Measurements from ENCODE around the gene MAPKAPK2. TPM values are rescaled to one million over a fixed set of nuclear protein-coding genes. Genes with fewer than 3 reads are reported as not detected.

Gene MAPKAPK2
- total RNA-seq, 1 experiment from 2014 or later: 98.5 TPM

DNA sequence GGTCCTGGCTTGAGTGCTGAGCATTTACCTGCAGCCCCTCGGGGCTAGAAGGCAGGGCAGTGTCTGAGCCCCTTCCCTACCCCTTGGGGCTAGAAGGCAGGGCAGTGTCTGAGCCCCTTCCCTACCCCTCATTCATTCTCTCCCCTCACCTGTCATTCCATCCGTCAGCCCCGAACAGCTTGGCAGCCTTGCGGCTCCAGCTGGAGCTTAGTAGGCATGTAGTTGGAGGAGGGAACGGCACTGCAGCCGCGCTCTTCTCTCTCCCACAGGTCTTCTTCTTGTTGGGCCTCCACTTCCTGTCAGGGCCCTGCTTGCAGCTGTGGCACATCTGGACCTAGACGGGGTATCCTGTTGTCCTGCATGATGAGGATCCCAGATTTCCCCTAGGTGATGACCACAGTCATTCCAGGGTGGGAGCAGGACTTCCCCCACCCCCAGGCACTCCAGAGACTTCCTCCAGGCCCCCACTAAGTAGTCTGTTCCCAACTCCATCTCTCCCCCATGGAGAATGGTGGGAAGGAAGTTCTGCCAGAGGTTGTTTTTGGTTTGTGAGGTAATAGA lies 22.2 kb downstream of the MAPKAPK2 start:
- intact Hi-C loops (cut with micrococcal nuclease): no loop called here
- DNase-seq (no peak), ATAC-seq (no peak)
- Histone ChIP-seq H4K20me1 (ENCODE audit: low read length) (peaks cover 72% of the 10 kb centered on the region), H3K4me1 (ENCODE audit: insufficient read depth, low read length) (peaks cover 32% of the 10 kb centered on the region), H3K27ac (ENCODE audit: low read length) (no peak overlapping the region), H3K4me2 (ENCODE audit: low read length) (no peak overlapping the region), H3K9ac (ENCODE audit: low read length) (no peak overlapping the region), H3K9me2 (replicated peaks; ENCODE audit: low read length) (no peaks in the 10 kb centered on the region), H3K36me3 (ENCODE audit: low read depth, low read length) (no peaks in the 10 kb centered on the region), H3F3A (ENCODE audit: low read length, unreplicated experiment) (no peaks in the 10 kb centered on the region), H3K9me3 (ENCODE audit: low read length) (no peaks in the 10 kb centered on the region), H3K79me2 (ENCODE audit: low read length) (peaks cover 99% of the 10 kb centered on the region), H3K27me3 (ENCODE audit: low read length) (no peaks in the 10 kb centered on the region), H2AFZ (ENCODE audit: low read length) (no peak overlapping the region), H3K4me3 (ENCODE audit: low read length) (no peak overlapping the region)
- CTCF ChIA-PET: no interaction called here
- TF ChIP-seq EZH2 (IDR thresholded peaks at IDR 0.05; ENCODE audit: low read length, unreplicated experiment) (no peak), EZH2phosphoT487 (IDR thresholded peaks at IDR 0.05; ENCODE audit: borderline replicate concordance, low read length) (no peak)
- TF ChIP-seq, protein P1, sequence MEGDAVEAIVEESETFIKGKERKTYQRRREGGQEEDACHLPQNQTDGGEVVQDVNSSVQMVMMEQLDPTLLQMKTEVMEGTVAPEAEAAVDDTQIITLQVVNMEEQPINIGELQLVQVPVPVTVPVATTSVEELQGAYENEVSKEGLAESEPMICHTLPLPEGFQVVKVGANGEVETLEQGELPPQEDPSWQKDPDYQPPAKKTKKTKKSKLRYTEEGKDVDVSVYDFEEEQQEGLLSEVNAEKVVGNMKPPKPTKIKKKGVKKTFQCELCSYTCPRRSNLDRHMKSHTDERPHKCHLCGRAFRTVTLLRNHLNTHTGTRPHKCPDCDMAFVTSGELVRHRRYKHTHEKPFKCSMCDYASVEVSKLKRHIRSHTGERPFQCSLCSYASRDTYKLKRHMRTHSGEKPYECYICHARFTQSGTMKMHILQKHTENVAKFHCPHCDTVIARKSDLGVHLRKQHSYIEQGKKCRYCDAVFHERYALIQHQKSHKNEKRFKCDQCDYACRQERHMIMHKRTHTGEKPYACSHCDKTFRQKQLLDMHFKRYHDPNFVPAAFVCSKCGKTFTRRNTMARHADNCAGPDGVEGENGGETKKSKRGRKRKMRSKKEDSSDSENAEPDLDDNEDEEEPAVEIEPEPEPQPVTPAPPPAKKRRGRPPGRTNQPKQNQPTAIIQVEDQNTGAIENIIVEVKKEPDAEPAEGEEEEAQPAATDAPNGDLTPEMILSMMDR (conservative IDR thresholded peaks at IDR 0.05; ENCODE audit: low read depth, low read length): no peak
- POLR2A ChIA-PET (ENCODE audit: unreplicated experiment): no interaction called here
- BruUV-seq (replicated peaks): no TSS peak

DNA sequence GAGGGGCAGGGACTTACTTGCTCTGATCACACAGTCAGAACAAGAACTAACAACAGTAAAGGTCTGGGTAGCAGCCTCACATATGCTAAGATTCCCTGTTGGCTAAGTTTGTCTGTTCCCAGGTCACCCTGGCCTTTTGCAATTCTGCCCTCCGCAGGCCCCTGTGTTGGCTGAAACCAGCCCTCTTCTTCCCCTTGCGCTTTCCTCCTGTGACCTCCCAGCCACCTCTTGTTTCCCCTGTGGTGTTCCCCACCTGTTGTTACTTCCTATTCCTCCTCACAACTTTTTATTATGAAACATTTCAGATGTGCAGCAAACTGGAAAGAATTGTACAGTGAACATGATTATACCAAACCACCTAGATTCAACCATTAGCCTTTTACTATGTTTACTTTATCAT lies 23.4 kb downstream of the MAPKAPK2 start:
- Histone ChIP-seq H3F3A (ENCODE audit: low read length, unreplicated experiment) (no peaks in the 10 kb centered on the region), H3K4me1 (ENCODE audit: insufficient read depth, low read length) (peaks cover 34% of the 10 kb centered on the region), H3K27me3 (ENCODE audit: low read length) (no peaks in the 10 kb centered on the region), H3K27ac (ENCODE audit: low read length) (no peak overlapping the region), H3K79me2 (ENCODE audit: low read length) (peaks cover 99% of the 10 kb centered on the region), H4K20me1 (ENCODE audit: low read length) (peaks cover 63% of the 10 kb centered on the region), H3K9me2 (replicated peaks; ENCODE audit: low read length) (no peaks in the 10 kb centered on the region), H3K4me3 (ENCODE audit: low read length) (no peak overlapping the region), H3K36me3 (ENCODE audit: low read depth, low read length) (no peaks in the 10 kb centered on the region), H3K4me2 (ENCODE audit: low read length) (no peak overlapping the region), H3K9me3 (ENCODE audit: low read length) (no peaks in the 10 kb centered on the region), H2AFZ (ENCODE audit: low read length) (no peak overlapping the region), H3K9ac (ENCODE audit: low read length) (no peak overlapping the region)
- intact Hi-C loops (cut with micrococcal nuclease): no loop called here
- DNase-seq: no peak
- no TSS peak for BruUV-seq (replicated peaks)
- TF ChIP-seq EZH2 (IDR thresholded peaks at IDR 0.05; ENCODE audit: low read length, unreplicated experiment) (no peak), EZH2phosphoT487 (IDR thresholded peaks at IDR 0.05; ENCODE audit: borderline replicate concordance, low read length) (no peak)
- TF ChIP-seq, protein P1 (conservative IDR thresholded peaks at IDR 0.05; ENCODE audit: low read depth, low read length): no peak
- POLR2A ChIA-PET (ENCODE audit: unreplicated experiment): no interaction called here
- CTCF ChIA-PET: interaction anchor here (0.6 kb wide), 1 partner anchor 41 kb away, joined by 12 read pairs; no protein-coding TSS in a partner anchor
- no peak for ATAC-seq

DNA sequence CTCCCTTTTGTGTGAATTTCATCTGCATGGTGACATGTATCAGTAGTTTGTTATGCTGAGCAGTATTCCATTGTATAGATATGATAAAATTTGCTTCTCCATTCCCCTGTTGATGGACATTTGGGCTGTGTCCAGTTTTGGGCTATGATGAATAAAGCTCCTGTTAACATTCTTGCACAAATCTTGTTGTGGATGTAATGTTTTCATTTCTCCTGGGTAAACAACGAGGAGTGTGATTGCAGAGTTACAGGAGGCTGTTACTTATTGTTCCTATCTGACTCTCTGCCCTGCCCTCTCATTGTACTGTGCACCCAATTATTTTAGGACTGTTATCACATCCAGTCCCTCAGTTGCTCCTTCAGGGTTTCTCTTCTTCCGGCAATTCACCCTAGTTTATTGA lies 24.2 kb downstream of the MAPKAPK2 start:
- no peak overlapping the region for H3K4me3 ChIP-seq (ENCODE audit: low read length)
- no peaks in the 10 kb centered on the region for H3K36me3 ChIP-seq (ENCODE audit: low read depth, low read length)
- peaks cover 42% of the 10 kb centered on the region for H3K4me1 ChIP-seq (ENCODE audit: insufficient read depth, low read length)
- peaks cover 58% of the 10 kb centered on the region for H4K20me1 ChIP-seq (ENCODE audit: low read length)
- ATAC-seq: peak; percentile 46
- BruUV-seq (replicated peaks): no TSS peak
- no peaks in the 10 kb centered on the region for H3K27me3 ChIP-seq (ENCODE audit: low read length)
- peaks cover 99% of the 10 kb centered on the region for H3K79me2 ChIP-seq (ENCODE audit: low read length)
- peaks cover 3% of the 10 kb centered on the region for H3F3A ChIP-seq (ENCODE audit: low read length, unreplicated experiment)
- CTCF ChIA-PET: interaction anchor here (1.5 kb wide), 1 partner anchor 203 kb away, joined by 3 read pairs; no protein-coding TSS in a partner anchor
- peak; percentile 54 for DNase-seq
- TF ChIP-seq EZH2 (IDR thresholded peaks at IDR 0.05; ENCODE audit: low read length, unreplicated experiment) (no peak), EZH2phosphoT487 (IDR thresholded peaks at IDR 0.05; ENCODE audit: borderline replicate concordance, low read length) (no peak)
- TF ChIP-seq, protein P1 (conservative IDR thresholded peaks at IDR 0.05; ENCODE audit: low read depth, low read length): no peak
- no peak overlapping the region for H2AFZ ChIP-seq (ENCODE audit: low read length)
- intact Hi-C loops (cut with micrococcal nuclease): no loop called here
- H3K9me3 ChIP-seq (ENCODE audit: low read length): no peaks in the 10 kb centered on the region
- H3K4me2 ChIP-seq (ENCODE audit: low read length): peak overlapping the region; percentile 33
- H3K9me2 ChIP-seq (replicated peaks; ENCODE audit: low read length): no peaks in the 10 kb centered on the region
- H3K9ac ChIP-seq (ENCODE audit: low read length): no peak overlapping the region
- H3K27ac ChIP-seq (ENCODE audit: low read length): peak overlapping the region; percentile 34
- POLR2A ChIA-PET (ENCODE audit: unreplicated experiment): interaction anchor here (0.6 kb wide), 1 partner anchor 116 kb away, joined by 4 read pairs; no protein-coding TSS in a partner anchor
